Measurements from ENCODE around the gene KLHL30. TPM values are rescaled to one million over a fixed set of nuclear protein-coding genes. Genes with fewer than 3 reads are reported as not detected.

Gene KLHL30
- total RNA-seq, 1 experiment from 2014 or later: 0.61 TPM

GRCh38 chr2:238126775-238127164 lies 11.7 kb upstream of the KLHL30 start:
- H2AFZ ChIP-seq (ENCODE audit: low read depth, low read length, poor library complexity, severe bottlenecking): no peak overlapping the region
- CTCF ChIA-PET: no interaction called here
- TF ChIP-seq CEBPB (IDR thresholded peaks at IDR 0.05; ENCODE audit: low read depth) (no peak), FOSL1 (IDR thresholded peaks at IDR 0.05; ENCODE audit: low read depth) (no peak), MAX (IDR thresholded peaks at IDR 0.05) (no peak), ZBTB33 (IDR thresholded peaks at IDR 0.05; ENCODE audit: extremely low read depth, insufficient replicate concordance, low read length) (no peak), EGR1 (IDR thresholded peaks at IDR 0.05; ENCODE audit: low read depth) (no peak), CBX3 (IDR thresholded peaks at IDR 0.05; ENCODE audit: low read depth) (no peak), JUND (IDR thresholded peaks at IDR 0.05) (no peak), SRF (IDR thresholded peaks at IDR 0.05; ENCODE audit: low read depth) (no peak), YY1 (IDR thresholded peaks at IDR 0.05; ENCODE audit: extremely low read depth, insufficient replicate concordance, low read depth, low read length) (no peak), SP1 (IDR thresholded peaks at IDR 0.05; ENCODE audit: low read depth) (no peak), POLR2A (IDR thresholded peaks at IDR 0.05; ENCODE audit: borderline replicate concordance, extremely low read depth, insufficient read depth, insufficient read length) (no peak), ZFX (IDR thresholded peaks at IDR 0.05) (no peak), TCF7L2 (IDR thresholded peaks at IDR 0.05; ENCODE audit: borderline replicate concordance, extremely low read depth, insufficient read depth, insufficient read length) (no peak), POLR2AphosphoS5 (IDR thresholded peaks at IDR 0.05; ENCODE audit: low read depth, low read length) (no peak), CTCF (IDR thresholded peaks at IDR 0.05 in 2 of 3, conservative IDR thresholded peaks at IDR 0.05 in 1 of 3; ENCODE audit: borderline replicate concordance in 1 of 3, insufficient read depth in 1 of 3, low read depth in 2 of 3, low read length in 2 of 3) (no peak), ELF1 (IDR thresholded peaks at IDR 0.05; ENCODE audit: borderline replicate concordance, low read depth) (no peak), ZNF274 (IDR thresholded peaks at IDR 0.05; ENCODE audit: low read depth, low read length) (no peak), EZH2 (IDR thresholded peaks at IDR 0.05) (no peak)

More at GRCh38 chr2:238126775-238127164, 11.7 kb upstream of the KLHL30 start:
- Histone ChIP-seq H3K79me2 (ENCODE audit: insufficient read depth, low read length) (no peaks in the 10 kb centered on the region), H3K9me2 (ENCODE audit: insufficient read depth) (no peaks in the 10 kb centered on the region), H3K4me2 (ENCODE audit: low read length) (no peak overlapping the region), H3K4me3 (replicated peaks in 1 of 2; ENCODE audit: low read depth in 1 of 2, low read length in 2 of 2) (no peak overlapping the region), H4K20me1 (ENCODE audit: insufficient read depth) (no peaks in the 10 kb centered on the region), H3K9ac (ENCODE audit: low read length) (no peak overlapping the region), H3K9me3 (ENCODE audit: control insufficient read depth in 1 of 2, insufficient read depth in 1 of 2, low read depth in 1 of 2, low read length in 2 of 2) (peaks cover 0 to 10% of the 10 kb centered on the region in 2 experiments; a peak in 1 of 4 replicates), H3K4me1 (ENCODE audit: control insufficient read depth in 1 of 2, insufficient read depth in 2 of 2, low read length in 2 of 2) (no peaks in the 10 kb centered on the region), H3K27ac (ENCODE audit: low read depth, low read length) (no peak overlapping the region), H3K36me3 (ENCODE audit: control insufficient read depth in 1 of 2, insufficient read depth in 2 of 2, low read length in 2 of 2) (no peaks in the 10 kb centered on the region), H3K27me3 (ENCODE audit: insufficient read depth, low read length) (no peaks in the 10 kb centered on the region)
- intact Hi-C loops (cut with micrococcal nuclease): no loop called here
- POLR2A ChIA-PET: no interaction called here
- ATAC-seq (no peak), DNase-seq (ENCODE audit: low read depth, low spot score) (no peak)
- RAD21 ChIA-PET (ENCODE audit: low non-redundant PET in 1 of 2, low total read pairs in 2 of 2, uncharacterized antibody in 2 of 2, unreplicated experiment in 2 of 2): no interaction called here
- no TSS peak for BruUV-seq (replicated peaks)
